CD4-positive, alpha-beta T cell treated with Interleukin-15 for 4 hours (primary cell): ENCODE results near the gene PKD2.

Experiments
- DNase-seq: peaks from one replicate; pipeline ENCODE4 v3.0.0-alpha.2; 2020; ENCODE audit warnings: low spot score

Gene PKD2

GRCh38 chr4:88027611-88028608 is 20.5 kb downstream of the PKD2 start:
- no peak for DNase-seq

- DNase-seq = no peak
Measured at GRCh38 chr4:88028946-88029345, 21.5 kb downstream of the PKD2 start.

- no peak for DNase-seq
Measured at GRCh38 chr4:88029556-88029955, 22.1 kb downstream of the PKD2 start.

GRCh38 chr4:88030565-88031310 is 23.3 kb downstream of the PKD2 start:
- no peak for DNase-seq

GRCh38 chr4:88033309-88033708 is 25.9 kb downstream of the PKD2 start:
- peak; percentile 46 for DNase-seq

- no peak for DNase-seq
Measured at GRCh38 chr4:88035292-88035691, 27.9 kb downstream of the PKD2 start.

GRCh38 chr4:88037447-88037846 is 30.0 kb downstream of the PKD2 start:
- no peak for DNase-seq

GRCh38 chr4:88037936-88038335 is 30.5 kb downstream of the PKD2 start:
- DNase-seq = no peak

GRCh38 chr4:88040707-88041106 is 33.3 kb downstream of the PKD2 start:
- DNase-seq = no peak

- DNase-seq = no peak
Measured at GRCh38 chr4:88041626-88042025, 34.2 kb downstream of the PKD2 start.

GRCh38 chr4:88043001-88043400 is 35.6 kb downstream of the PKD2 start:
- DNase-seq = no peak

GRCh38 chr4:88043586-88044340 is 36.3 kb downstream of the PKD2 start:
- DNase-seq = no peak

GRCh38 chr4:88045021-88045420 is 37.6 kb downstream of the PKD2 start:
- no peak for DNase-seq

GRCh38 chr4:88054229-88054628 is 46.8 kb downstream of the PKD2 start:
- DNase-seq = no peak

- DNase-seq = no peak
Measured at GRCh38 chr4:88054901-88055300, 47.5 kb downstream of the PKD2 start.

- DNase-seq = no peak
Measured at GRCh38 chr4:88058295-88058694, 50.9 kb downstream of the PKD2 start.

GRCh38 chr4:88059766-88060165 is 52.3 kb downstream of the PKD2 start:
- no peak for DNase-seq

GRCh38 chr4:88060431-88060830 is 53.0 kb downstream of the PKD2 start:
- DNase-seq = no peak

- no peak for DNase-seq
Measured at GRCh38 chr4:88062311-88062710, 54.9 kb downstream of the PKD2 start.

GRCh38 chr4:88062843-88063242 is 55.4 kb downstream of the PKD2 start:
- DNase-seq = no peak

GRCh38 chr4:88063634-88064296 is 56.3 kb downstream of the PKD2 start:
- no peak for DNase-seq

GRCh38 chr4:88064410-88064809 is 57.0 kb downstream of the PKD2 start:
- DNase-seq = no peak
